ENCODE results near the gene PEAR1.

DNA sequence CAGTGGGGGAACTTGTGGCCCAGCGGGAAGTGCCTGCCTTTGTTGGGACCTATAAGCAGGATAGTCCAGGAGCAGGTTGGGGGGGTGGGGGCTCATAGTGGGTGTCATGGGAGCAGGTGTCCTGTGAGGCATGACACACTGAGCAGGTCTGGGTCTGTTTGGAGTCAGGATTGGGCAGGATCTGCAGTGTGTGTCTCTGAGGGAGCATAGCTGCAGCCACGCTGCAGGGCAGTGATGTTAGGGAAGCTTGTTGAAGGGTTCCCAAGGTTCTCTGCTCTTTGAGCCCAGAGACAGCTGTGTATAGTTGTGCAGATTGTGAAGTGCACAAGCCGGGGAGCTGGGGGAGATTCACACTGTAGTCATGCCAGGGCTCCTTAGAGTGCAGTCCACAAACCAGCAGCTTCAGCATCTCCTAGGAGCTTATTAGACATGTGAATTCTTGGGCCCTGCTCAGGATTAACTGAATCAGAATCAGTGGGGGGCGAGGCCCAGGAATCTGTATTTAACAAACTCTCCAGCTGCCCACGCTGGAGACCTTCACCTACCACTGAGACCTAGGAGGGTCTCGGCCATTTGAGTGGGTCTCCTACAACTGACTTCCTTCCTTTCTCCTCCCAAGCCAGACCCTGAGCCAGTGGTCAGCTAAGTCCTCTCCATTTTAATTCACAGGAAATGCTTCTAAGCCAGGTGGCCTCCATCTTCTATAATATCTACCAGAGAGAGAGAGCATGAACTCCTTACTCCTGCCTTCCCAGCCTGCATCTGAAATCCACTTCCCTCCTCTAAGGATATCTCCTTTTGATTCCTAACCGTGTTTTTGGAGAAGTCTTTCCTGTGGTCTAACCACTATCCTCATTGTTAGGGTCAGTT, 45.7 kb upstream of the PEAR1 start:
- TF ChIP-seq CTCF (IDR thresholded peaks at IDR 0.05; ENCODE audit: low read depth, low read length) (no peak), EZH2phosphoT487 (IDR thresholded peaks at IDR 0.05; ENCODE audit: low read depth) (no peak)
